Hepatocyte (in vitro differentiated cells): Measurements from ENCODE around the gene IGF2BP3. TPM values are rescaled to one million over a fixed set of nuclear protein-coding genes. Genes with fewer than 3 reads are reported as not detected.
"Not testable (repeated sequence)": the region's sequence is repeated elsewhere in the genome, so short reads cannot be mapped to it uniquely, and the experiment has no call there.

Experiments
- DNase-seq: peaks from one replicate; pipeline ENCODE4 v3.0.0-alpha.2; 2016; ENCODE audit warnings: low spot score
- H2AFZ ChIP-seq: fragments of 200-600 bp; sonication (generic); 2 replicates; pipeline ENCODE4 v1.6.0; 2016; ENCODE audit warnings: antibody characterized with exemption, mild to moderate bottlenecking
- H3K27ac ChIP-seq: fragments of 200-600 bp; sonication (generic); 2 replicates; pipeline ENCODE4 v1.5.1; 2016; ENCODE audit warnings: mild to moderate bottlenecking
- H3K27me3 ChIP-seq: fragments of 200-600 bp; sonication (generic); 2 replicates; pipeline ENCODE4 v1.6.1; 2016
- H3K36me3 ChIP-seq: fragments of 200-600 bp; sonication (generic); replicated peaks from 2 replicates; pipeline ENCODE4 v1.5.1; 2016; ENCODE audit warnings: low read depth; ENCODE audit not compliant: insufficient read depth
- H3K4me1 ChIP-seq: fragments of 200-600 bp; sonication (generic); 2 replicates; pipeline ENCODE4 v1.5.1; 2016; ENCODE audit warnings: mild to moderate bottlenecking, moderate library complexity; ENCODE audit not compliant: insufficient read depth
- H3K4me2 ChIP-seq: fragments of 200-600 bp; sonication (generic); 2 replicates; pipeline ENCODE4 v1.6.0; 2016
- H3K4me3 ChIP-seq: fragments of 200-600 bp; sonication (generic); 2 replicates; pipeline ENCODE4 v1.5.1; 2016; ENCODE audit warnings: mild to moderate bottlenecking
- H3K79me2 ChIP-seq: fragments of 200-600 bp; sonication (generic); 2 replicates; pipeline ENCODE4 v1.6.0; 2017; ENCODE audit warnings: mild to moderate bottlenecking
- H3K9me2 ChIP-seq: fragments of 200-600 bp; sonication (generic); replicated peaks from 2 replicates; pipeline ENCODE4 v1.6.0; 2017; ENCODE audit warnings: mild to moderate bottlenecking; ENCODE audit not compliant: insufficient read depth
- H3K9me3 ChIP-seq: fragments of 200-600 bp; sonication (generic); 2 replicates; pipeline ENCODE4 v1.5.1; 2016; ENCODE audit warnings: low read depth, mild to moderate bottlenecking
- H4K20me1 ChIP-seq: fragments of 200-600 bp; sonication (generic); 2 replicates; pipeline ENCODE4 v1.6.0; 2016; ENCODE audit warnings: mild to moderate bottlenecking; ENCODE audit not compliant: insufficient read depth, poor library complexity, severe bottlenecking
- CTCF ChIP-seq: fragments of 200-600 bp; sonication (generic); IDR thresholded peaks from 2 replicates; pipeline ENCODE4 v1.5.1; 2016; ENCODE audit warnings: antibody characterized with exemption, mild to moderate bottlenecking; ENCODE audit not compliant: poor library complexity
- EZH2 ChIP-seq: fragments of 200-600 bp; sonication (generic); IDR thresholded peaks from 2 replicates; pipeline ENCODE4 v1.6.1; 2016; ENCODE audit warnings: antibody characterized with exemption, mild to moderate bottlenecking, borderline replicate concordance
- EZH2phosphoT487 ChIP-seq: fragments of 200-600 bp; sonication (generic); IDR thresholded peaks from one replicate; pipeline ENCODE4 v1.6.1; 2018; ENCODE audit warnings: antibody characterized with exemption, mild to moderate bottlenecking, low read depth, moderate library complexity; ENCODE audit not compliant: unreplicated experiment, severe bottlenecking
- WGBS: methylation state at CpG from one replicate; pipeline ENCODE4 v1.1.6; 2016; ENCODE audit warnings: low lambda C conversion rate; ENCODE audit errors: missing lambda C conversion rate; 5-methylcytosine and 5-hydroxymethylcytosine counted together
- polyA plus RNA-seq: library from polyadenylated mRNA; unstranded; fragments of >200 nt; fragmentation: Nextera tagmentation; extraction: Ambion mirVana; gene quantifications from 2 replicates; pipeline ENCODE4 v1.2.1, GENCODE V29; 2016
- total RNA-seq: library from RNA; depleted of rRNA; stranded (reverse); fragments of >200 nt; gene quantifications from 2 replicates; pipeline ENCODE4 v1.2.3, GENCODE V29; 2014

Gene IGF2BP3
- total and polyA plus RNA-seq, 2 experiments from 2014 or later, result 28.9 to 73.1 TPM

GRCh38 chr7:23491502-23491901 is 21.2 kb upstream of the IGF2BP3 start:
- H3K79me2 ChIP-seq, result no peaks in the 10 kb centered on the region
- H3K4me1 ChIP-seq, result no peaks in the 10 kb centered on the region
- no peaks in the 10 kb centered on the region for H3K27me3 ChIP-seq
- no peaks in the 10 kb centered on the region for H3K9me2 ChIP-seq
- TF ChIP-seq EZH2phosphoT487 (no peak), EZH2 (no peak), CTCF (no peak)
- no peak overlapping the region for H3K4me2 ChIP-seq
- DNase-seq, result no peak
- H3K27ac ChIP-seq, result no peak overlapping the region
- H3K9me3 ChIP-seq, result no peaks in the 10 kb centered on the region
- no peaks in the 10 kb centered on the region for H3K36me3 ChIP-seq
- H2AFZ ChIP-seq, result no peak overlapping the region
- no peaks in the 10 kb centered on the region for H4K20me1 ChIP-seq
- 54% methylated on average over 2 of the region's 3 CpGs for WGBS
- H3K4me3 ChIP-seq, result no peak overlapping the region

GRCh38 chr7:23490357-23491135 is 20.3 kb upstream of the IGF2BP3 start:
- H3K36me3 ChIP-seq, result no peaks in the 10 kb centered on the region
- no peak for DNase-seq
- H3K9me3 ChIP-seq, result no peaks in the 10 kb centered on the region
- WGBS, result 98% methylated on average over 38 of the region's 56 CpGs
- no peak overlapping the region for H3K27ac ChIP-seq
- H3K4me2 ChIP-seq, result no peak overlapping the region
- no peaks in the 10 kb centered on the region for H3K4me1 ChIP-seq
- H3K9me2 ChIP-seq, result no peaks in the 10 kb centered on the region
- no peaks in the 10 kb centered on the region for H3K27me3 ChIP-seq
- H2AFZ ChIP-seq, result no peak overlapping the region
- no peaks in the 10 kb centered on the region for H3K79me2 ChIP-seq
- TF ChIP-seq EZH2phosphoT487, result no peak
- TF ChIP-seq EZH2, result no peak
- no peak for TF ChIP-seq CTCF
- H3K4me3 ChIP-seq, result no peak overlapping the region
- no peaks in the 10 kb centered on the region for H4K20me1 ChIP-seq

GRCh38 chr7:23488714-23489113 is 18.4 kb upstream of the IGF2BP3 start:
- not testable (repeated sequence) for H3K4me2 ChIP-seq, H3K79me2 ChIP-seq, H4K20me1 ChIP-seq, H2AFZ ChIP-seq, H3K4me1 ChIP-seq, H3K36me3 ChIP-seq, H3K9me2 ChIP-seq, H3K27me3 ChIP-seq, H3K27ac ChIP-seq, H3K4me3 ChIP-seq, H3K9me3 ChIP-seq, DNase-seq
- 98% methylated on average over 11 of the region's 13 CpGs for WGBS

GRCh38 chr7:23487670-23488069 is 17.4 kb upstream of the IGF2BP3 start:
- no peak for DNase-seq
- no peak overlapping the region for H2AFZ ChIP-seq
- H4K20me1 ChIP-seq, result no peaks in the 10 kb centered on the region
- H3K79me2 ChIP-seq, result no peaks in the 10 kb centered on the region
- no peaks in the 10 kb centered on the region for H3K9me3 ChIP-seq
- 59% methylated on average over 4 of the region's 4 CpGs for WGBS
- H3K4me2 ChIP-seq, result no peak overlapping the region
- no peaks in the 10 kb centered on the region for H3K4me1 ChIP-seq
- no peak for TF ChIP-seq EZH2phosphoT487
- TF ChIP-seq CTCF, result no peak
- no peak for TF ChIP-seq EZH2
- H3K9me2 ChIP-seq, result no peaks in the 10 kb centered on the region
- no peak overlapping the region for H3K27ac ChIP-seq
- no peaks in the 10 kb centered on the region for H3K27me3 ChIP-seq
- H3K36me3 ChIP-seq, result no peaks in the 10 kb centered on the region
- no peak overlapping the region for H3K4me3 ChIP-seq
